ENCODE measurements around the gene LPP. TPM values are rescaled to one million over a fixed set of nuclear protein-coding genes. Genes with fewer than 3 reads are reported as not detected.

Gene LPP
- total RNA-seq, 4 donors from 2014 or later = 1,872 to 3,079 (median 2,300) TPM

- intact Hi-C loops (cut with DNase I) = no loop called here
- TF ChIP-seq POLR2A (IDR thresholded peaks at IDR 0.05; ENCODE audit: low read depth) (no peak), EP300 (IDR thresholded peaks at IDR 0.05) (no peak), POLR2AphosphoS5 (IDR thresholded peaks at IDR 0.05) (no peak)
- TF ChIP-seq, protein P1, sequence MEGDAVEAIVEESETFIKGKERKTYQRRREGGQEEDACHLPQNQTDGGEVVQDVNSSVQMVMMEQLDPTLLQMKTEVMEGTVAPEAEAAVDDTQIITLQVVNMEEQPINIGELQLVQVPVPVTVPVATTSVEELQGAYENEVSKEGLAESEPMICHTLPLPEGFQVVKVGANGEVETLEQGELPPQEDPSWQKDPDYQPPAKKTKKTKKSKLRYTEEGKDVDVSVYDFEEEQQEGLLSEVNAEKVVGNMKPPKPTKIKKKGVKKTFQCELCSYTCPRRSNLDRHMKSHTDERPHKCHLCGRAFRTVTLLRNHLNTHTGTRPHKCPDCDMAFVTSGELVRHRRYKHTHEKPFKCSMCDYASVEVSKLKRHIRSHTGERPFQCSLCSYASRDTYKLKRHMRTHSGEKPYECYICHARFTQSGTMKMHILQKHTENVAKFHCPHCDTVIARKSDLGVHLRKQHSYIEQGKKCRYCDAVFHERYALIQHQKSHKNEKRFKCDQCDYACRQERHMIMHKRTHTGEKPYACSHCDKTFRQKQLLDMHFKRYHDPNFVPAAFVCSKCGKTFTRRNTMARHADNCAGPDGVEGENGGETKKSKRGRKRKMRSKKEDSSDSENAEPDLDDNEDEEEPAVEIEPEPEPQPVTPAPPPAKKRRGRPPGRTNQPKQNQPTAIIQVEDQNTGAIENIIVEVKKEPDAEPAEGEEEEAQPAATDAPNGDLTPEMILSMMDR (IDR thresholded peaks at IDR 0.05) = no peak
Observed at GRCh38 chr3:188497021-188497420, 343.1 kb downstream of the LPP start.

GRCh38 chr3:188503647-188504046 lies 349.7 kb downstream of the LPP start:
- Histone ChIP-seq H3K4me1 (peaks cover 20 to 42% (median 36%) of the 10 kb centered on the region in 4 donors), H3K36me3 (peaks cover 0 to under 1% (median 0%) of the 10 kb centered on the region in 4 donors), H3K27me3 (no peaks in the 10 kb centered on the region), H3K27ac (replicated peaks in 1 of 4) (peak overlapping the region in 1 of 4 donors; percentile 3), H3K9me3 (peaks cover 0 to 9% (median 3%) of the 10 kb centered on the region in 4 donors), H3K4me3 (no peak overlapping the region)
- TF ChIP-seq POLR2AphosphoS5 (IDR thresholded peaks at IDR 0.05) = no peak
- TF ChIP-seq EP300 (IDR thresholded peaks at IDR 0.05) = no peak
- TF ChIP-seq POLR2A (IDR thresholded peaks at IDR 0.05; ENCODE audit: low read depth) = no peak
- TF ChIP-seq, protein P1 (IDR thresholded peaks at IDR 0.05) = no peak
- intact Hi-C loops (cut with DNase I) = no loop called here
- 75% methylated on average over 3 of the region's 3 CpGs for WGBS
- DNase-seq (ENCODE audit: extremely low spot score) = no peak

More at GRCh38 chr3:188497021-188497420, 343.1 kb downstream of the LPP start:
- WGBS = 76% methylated on average over 4 of the region's 4 CpGs
- Histone ChIP-seq H3K27me3 (no peaks in the 10 kb centered on the region), H3K4me1 (peaks cover 0 to 58% (median 45%) of the 10 kb centered on the region in 4 donors), H3K9me3 (no peaks in the 10 kb centered on the region), H3K4me3 (no peak overlapping the region), H3K27ac (replicated peaks in 1 of 4) (no peak overlapping the region), H3K36me3 (peaks cover 0 to 22% (median 0%) of the 10 kb centered on the region in 4 donors)
- no peak for DNase-seq (ENCODE audit: extremely low spot score)

GRCh38 chr3:188505151-188505550 lies 351.2 kb downstream of the LPP start:
- TF ChIP-seq EP300 (IDR thresholded peaks at IDR 0.05) (no peak), POLR2AphosphoS5 (IDR thresholded peaks at IDR 0.05) (no peak), POLR2A (IDR thresholded peaks at IDR 0.05; ENCODE audit: low read depth) (no peak)
- TF ChIP-seq, protein P1 (IDR thresholded peaks at IDR 0.05) = no peak
- no peak overlapping the region for H3K4me3 ChIP-seq
- no peaks in the 10 kb centered on the region for H3K27me3 ChIP-seq
- no peaks in the 10 kb centered on the region for H3K36me3 ChIP-seq
- no peak for DNase-seq (ENCODE audit: extremely low spot score)
- intact Hi-C loops (cut with DNase I) = no loop called here
- peaks cover 24 to 43% (median 41%) of the 10 kb centered on the region in 4 donors for H3K4me1 ChIP-seq
- peak overlapping the region in 1 of 4 donors; percentile 20 for H3K27ac ChIP-seq (replicated peaks in 1 of 4)
- H3K9me3 ChIP-seq = peaks cover 0 to 9% (median 3%) of the 10 kb centered on the region in 4 donors
- 43% methylated on average over 3 of the region's 3 CpGs for WGBS

- peaks cover 0 to 9% (median 3%) of the 10 kb centered on the region in 4 donors for H3K9me3 ChIP-seq
- H3K27ac ChIP-seq (replicated peaks in 1 of 4) = peak overlapping the region in 1 of 4 donors; percentile 23
- intact Hi-C loops (cut with DNase I) = no loop called here
- peaks cover 29 to 51% (median 49%) of the 10 kb centered on the region in 4 donors for H3K4me1 ChIP-seq
- WGBS = 68% methylated on average over 2 of the region's 2 CpGs
- no peaks in the 10 kb centered on the region for H3K27me3 ChIP-seq
- H3K4me3 ChIP-seq = no peak overlapping the region
- TF ChIP-seq POLR2A (IDR thresholded peaks at IDR 0.05; ENCODE audit: low read depth) = no peak
- no peak for TF ChIP-seq EP300 (IDR thresholded peaks at IDR 0.05)
- TF ChIP-seq POLR2AphosphoS5 (IDR thresholded peaks at IDR 0.05) = no peak
- TF ChIP-seq, protein P1 (IDR thresholded peaks at IDR 0.05) = no peak
- no peak for DNase-seq (ENCODE audit: extremely low spot score)
- no peaks in the 10 kb centered on the region for H3K36me3 ChIP-seq
Observed at GRCh38 chr3:188505911-188506310, 352.0 kb downstream of the LPP start.

DNA sequence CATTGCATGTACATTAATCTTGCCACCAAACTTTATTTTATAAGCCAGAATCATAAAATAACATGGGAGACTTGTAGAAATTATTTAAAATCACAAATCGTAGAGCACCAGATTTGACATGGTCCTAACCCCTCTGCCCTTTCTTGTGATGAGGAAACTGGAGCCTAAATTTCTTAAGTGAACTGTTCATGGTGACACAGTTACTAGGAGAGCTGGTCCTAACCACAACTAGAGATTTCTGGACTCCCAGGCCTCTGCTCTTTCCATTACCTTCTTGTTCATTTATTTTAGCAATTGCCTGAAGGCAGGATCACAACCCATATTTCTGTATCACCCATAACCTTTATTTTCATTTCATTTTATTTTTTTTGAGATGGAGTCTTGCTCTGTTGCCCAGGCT lies 352.5 kb downstream of the LPP start:
- WGBS = 75% methylated on average over 1 of the region's 1 CpG
- no peak for DNase-seq (ENCODE audit: extremely low spot score)
- TF ChIP-seq EP300 (IDR thresholded peaks at IDR 0.05) = no peak
- TF ChIP-seq POLR2AphosphoS5 (IDR thresholded peaks at IDR 0.05) = no peak
- TF ChIP-seq POLR2A (IDR thresholded peaks at IDR 0.05; ENCODE audit: low read depth) = no peak
- TF ChIP-seq, protein P1 (IDR thresholded peaks at IDR 0.05) = no peak
- H3K27me3 ChIP-seq = no peaks in the 10 kb centered on the region
- no peak overlapping the region for H3K4me3 ChIP-seq
- H3K9me3 ChIP-seq = peaks cover 0 to 9% (median 3%) of the 10 kb centered on the region in 4 donors
- intact Hi-C loops (cut with DNase I) = no loop called here
- H3K4me1 ChIP-seq = peaks cover 29 to 55% (median 54%) of the 10 kb centered on the region in 4 donors
- H3K27ac ChIP-seq (replicated peaks in 1 of 4) = peak overlapping the region in 2 of 4 donors; percentile 6 to 23
- no peaks in the 10 kb centered on the region for H3K36me3 ChIP-seq
